Mesendoderm (in vitro differentiated cells): ENCODE measurements around the gene ALK.

ENCODE experiments used
- DNase-seq: peaks from one replicate; pipeline ENCODE4 v3.0.0; 2013
- H2AK5ac ChIP-seq: 2 replicates; pipeline ENCODE4 v1.6.1; 2013; ENCODE audit warnings: low read length, inconsistent platforms
- H2BK120ac ChIP-seq: 2 replicates; pipeline ENCODE4 v1.6.1; 2013; ENCODE audit warnings: low read depth, mild to moderate bottlenecking, low read length, moderate library complexity, mixed read lengths
- H2BK15ac ChIP-seq: replicated peaks from 2 replicates; pipeline ENCODE4 v1.6.1; 2013; ENCODE audit warnings: low read depth, mild to moderate bottlenecking, moderate library complexity
- H2BK5ac ChIP-seq: 2 replicates; pipeline ENCODE4 v1.6.1; 2013; ENCODE audit warnings: low read length, inconsistent platforms
- H3K18ac ChIP-seq: 2 replicates; pipeline ENCODE4 v1.6.1; 2013; ENCODE audit warnings: mild to moderate bottlenecking, low read length, mixed read lengths
- H3K23ac ChIP-seq: one replicate; pipeline ENCODE4 v1.6.1; 2013; ENCODE audit warnings: low read length
- H3K27ac ChIP-seq: 2 replicates; pipeline ENCODE4 v1.5.1; 2013; ENCODE audit warnings: low read depth, mild to moderate bottlenecking, inconsistent platforms, low read length, moderate library complexity
- H3K27me3 ChIP-seq: 2 replicates; pipeline ENCODE4 v1.6.1; 2013; ENCODE audit warnings: low read length, control low read depth, mild to moderate bottlenecking, inconsistent platforms; ENCODE audit not compliant: insufficient read depth, poor library complexity
- H3K36me3 ChIP-seq: 2 replicates; pipeline ENCODE4 v1.6.1; 2013; ENCODE audit warnings: low read length, inconsistent platforms; ENCODE audit not compliant: control insufficient read depth, insufficient read depth
- H3K4ac ChIP-seq: one replicate; pipeline ENCODE4 v1.6.1; 2013; ENCODE audit warnings: low read depth, mild to moderate bottlenecking, low read length, moderate library complexity
- H3K4me1 ChIP-seq: 2 replicates; pipeline ENCODE4 v1.6.1; 2013; ENCODE audit warnings: low read depth, low read length, inconsistent platforms; ENCODE audit not compliant: control insufficient read depth
- H3K4me2 ChIP-seq: 2 replicates; pipeline ENCODE4 v1.6.1; 2013; ENCODE audit warnings: low read length
- H3K4me3 ChIP-seq: 2 replicates; pipeline ENCODE4 v1.5.1; 2013; ENCODE audit warnings: mild to moderate bottlenecking, low read length
- H3K56ac ChIP-seq: one replicate; pipeline ENCODE4 v1.6.1; 2013; ENCODE audit warnings: low read length
- H3K79me1 ChIP-seq: 2 replicates; pipeline ENCODE4 v1.6.1; 2013; ENCODE audit warnings: low read length, inconsistent platforms
- H3K79me2 ChIP-seq: 2 replicates; pipeline ENCODE4 v1.6.1; 2013; ENCODE audit warnings: mild to moderate bottlenecking, low read length; ENCODE audit not compliant: control insufficient read depth, insufficient read depth
- H3K9ac ChIP-seq: 2 replicates; pipeline ENCODE4 v1.6.1; 2013; ENCODE audit warnings: low read length, inconsistent platforms
- H4K5ac ChIP-seq: one replicate; pipeline ENCODE4 v1.6.1; 2013; ENCODE audit warnings: low read length
- H4K8ac ChIP-seq: one replicate; pipeline ENCODE4 v1.6.1; 2013; ENCODE audit warnings: low read depth, mild to moderate bottlenecking, control low read depth, low read length, moderate library complexity
- WGBS: extraction: QIAGEN DNeasy Blood & Tissue Kit; methylation state at CpG from one replicate; pipeline ENCODE4 v1.1.7; 2013; ENCODE audit warnings: low lambda C conversion rate, missing lambda C conversion rate; ENCODE audit not compliant: insufficient coverage; ENCODE audit errors: extremely low coverage; 5-methylcytosine and 5-hydroxymethylcytosine counted together

The ALK gene

GRCh38 chr2:29518010-29518409 lies 403.4 kb downstream of the ALK start:
- H3K4me2 ChIP-seq, result no peak overlapping the region
- H4K8ac ChIP-seq, result no peak overlapping the region
- no peaks in the 10 kb centered on the region for H3K4me1 ChIP-seq
- no peak overlapping the region for H2AK5ac ChIP-seq
- no peak overlapping the region for H3K18ac ChIP-seq
- no peak overlapping the region for H3K4me3 ChIP-seq
- no peaks in the 10 kb centered on the region for H3K27me3 ChIP-seq
- no peaks in the 10 kb centered on the region for H3K36me3 ChIP-seq
- no peak overlapping the region for H3K56ac ChIP-seq
- H3K79me2 ChIP-seq, result no peaks in the 10 kb centered on the region
- no peak for DNase-seq
- H2BK15ac ChIP-seq, result no peak overlapping the region
- H4K5ac ChIP-seq, result no peak overlapping the region
- H2BK5ac ChIP-seq, result no peak overlapping the region
- H3K23ac ChIP-seq, result no peak overlapping the region
- no peak overlapping the region for H2BK120ac ChIP-seq
- no CpG with 5 or more reads among the region's 2 CpGs for WGBS
- no peak overlapping the region for H3K9ac ChIP-seq
- H3K4ac ChIP-seq, result no peak overlapping the region
- no peaks in the 10 kb centered on the region for H3K79me1 ChIP-seq
- H3K27ac ChIP-seq, result no peak overlapping the region

- H3K18ac ChIP-seq, result no peak overlapping the region
- no peak overlapping the region for H4K8ac ChIP-seq
- WGBS, result no CpG with 5 or more reads among the region's 2 CpGs
- H3K4me3 ChIP-seq, result no peak overlapping the region
- H3K23ac ChIP-seq, result no peak overlapping the region
- no peak overlapping the region for H3K27ac ChIP-seq
- no peak overlapping the region for H2BK15ac ChIP-seq
- no peak overlapping the region for H4K5ac ChIP-seq
- no peak overlapping the region for H2AK5ac ChIP-seq
- H3K79me2 ChIP-seq, result no peaks in the 10 kb centered on the region
- no peaks in the 10 kb centered on the region for H3K79me1 ChIP-seq
- no peak overlapping the region for H2BK5ac ChIP-seq
- H3K4me2 ChIP-seq, result no peak overlapping the region
- no peak for DNase-seq
- H3K4ac ChIP-seq, result no peak overlapping the region
- no peak overlapping the region for H2BK120ac ChIP-seq
- H3K56ac ChIP-seq, result no peak overlapping the region
- H3K4me1 ChIP-seq, result no peaks in the 10 kb centered on the region
- no peak overlapping the region for H3K9ac ChIP-seq
- H3K36me3 ChIP-seq, result no peaks in the 10 kb centered on the region
- no peaks in the 10 kb centered on the region for H3K27me3 ChIP-seq
These were observed 404.0 kb downstream of the ALK start for GRCh38 chr2:29517413-29517812.

- Histone ChIP-seq H3K4me2 (no peak overlapping the region), H3K4ac (no peak overlapping the region), H2BK120ac (no peak overlapping the region), H3K36me3 (no peaks in the 10 kb centered on the region), H4K8ac (no peak overlapping the region), H3K79me2 (no peaks in the 10 kb centered on the region), H2BK15ac (no peak overlapping the region), H3K9ac (no peak overlapping the region), H3K27ac (no peak overlapping the region), H2AK5ac (no peak overlapping the region), H4K5ac (no peak overlapping the region), H3K18ac (no peak overlapping the region), H3K4me1 (no peaks in the 10 kb centered on the region), H3K4me3 (no peak overlapping the region), H3K56ac (no peak overlapping the region), H2BK5ac (no peak overlapping the region), H3K23ac (no peak overlapping the region), H3K27me3 (no peaks in the 10 kb centered on the region), H3K79me1 (no peaks in the 10 kb centered on the region)
- no CpG with 5 or more reads among the region's 2 CpGs for WGBS
- DNase-seq, result no peak
These were observed 404.6 kb downstream of the ALK start for GRCh38 chr2:29516767-29517166.

GRCh38 chr2:29509878-29510277 lies 411.5 kb downstream of the ALK start:
- Histone ChIP-seq H4K5ac (no peak overlapping the region), H2AK5ac (no peak overlapping the region), H3K79me2 (no peaks in the 10 kb centered on the region), H3K27ac (no peak overlapping the region), H3K9ac (no peak overlapping the region), H3K4me3 (no peak overlapping the region), H3K23ac (no peak overlapping the region), H2BK5ac (no peak overlapping the region), H3K4ac (no peak overlapping the region), H4K8ac (no peak overlapping the region), H2BK15ac (no peak overlapping the region), H3K4me2 (no peak overlapping the region), H3K18ac (no peak overlapping the region), H3K56ac (no peak overlapping the region), H3K4me1 (no peaks in the 10 kb centered on the region), H3K36me3 (no peaks in the 10 kb centered on the region), H3K79me1 (no peaks in the 10 kb centered on the region), H3K27me3 (no peaks in the 10 kb centered on the region), H2BK120ac (no peak overlapping the region)
- WGBS, result no CpG with 5 or more reads among the region's 1 CpG
- no peak for DNase-seq

GRCh38 chr2:29509397-29509796 lies 412.0 kb downstream of the ALK start:
- Histone ChIP-seq H3K4me2 (no peak overlapping the region), H3K27ac (no peak overlapping the region), H4K5ac (no peak overlapping the region), H3K4me3 (no peak overlapping the region), H3K9ac (no peak overlapping the region), H2BK120ac (no peak overlapping the region), H3K56ac (no peak overlapping the region), H2AK5ac (no peak overlapping the region), H3K27me3 (no peaks in the 10 kb centered on the region), H2BK5ac (no peak overlapping the region), H3K79me2 (no peaks in the 10 kb centered on the region), H3K4ac (no peak overlapping the region), H3K4me1 (no peaks in the 10 kb centered on the region), H3K79me1 (no peaks in the 10 kb centered on the region), H3K36me3 (no peaks in the 10 kb centered on the region), H3K18ac (no peak overlapping the region), H2BK15ac (no peak overlapping the region), H4K8ac (no peak overlapping the region), H3K23ac (no peak overlapping the region)
- DNase-seq, result no peak
- WGBS, result no CpG with 5 or more reads among the region's 1 CpG

- Histone ChIP-seq H3K9ac (no peak overlapping the region), H3K27ac (no peak overlapping the region), H3K79me2 (no peaks in the 10 kb centered on the region), H2AK5ac (no peak overlapping the region), H2BK5ac (no peak overlapping the region), H3K79me1 (no peaks in the 10 kb centered on the region), H3K18ac (no peak overlapping the region), H3K4me2 (no peak overlapping the region), H3K4ac (no peak overlapping the region), H3K23ac (no peak overlapping the region), H4K8ac (no peak overlapping the region), H3K56ac (no peak overlapping the region), H3K4me1 (no peaks in the 10 kb centered on the region), H3K36me3 (no peaks in the 10 kb centered on the region), H2BK15ac (no peak overlapping the region), H3K27me3 (no peaks in the 10 kb centered on the region), H3K4me3 (no peak overlapping the region), H4K5ac (no peak overlapping the region), H2BK120ac (no peak overlapping the region)
- WGBS, result no CpG with 5 or more reads among the region's 3 CpGs
- no peak for DNase-seq
These were observed 416.6 kb downstream of the ALK start for GRCh38 chr2:29504746-29505145.
